Adrenal gland (tissue), 12 donors: ENCODE results near the gene APOB. TPM values are rescaled to one million over a fixed set of nuclear protein-coding genes. Genes with fewer than 3 reads are reported as not detected.

Experiments
- DNase-seq, 7 donors: peaks; one replicate each; pipeline ENCODE4 v3.0.0-alpha.2; 2019 to 2020
- H3K27ac ChIP-seq, 5 donors: fragments of 200-600 bp; sonication (generic) in 4 of 5; 1 replicate in 3 of 5; 2 replicates in 2 of 5; pipeline versions ENCODE4 v1.5.1 to v1.8.0; 2016 to 2020; ENCODE audit warnings: mild to moderate bottlenecking in 1 of 5
- H3K27me3 ChIP-seq: fragments of 200-600 bp; 2 replicates; pipeline ENCODE4 v1.8.0; 2021
- H3K36me3 ChIP-seq, 2 donors: fragments of 200-600 bp; replicated peaks in 1 of 2; 1 replicate in 1 of 2; 2 replicates in 1 of 2; pipeline versions ENCODE4 v1.5.1 to v1.8.0; 2018 to 2022
- H3K4me1 ChIP-seq, 2 donors: fragments of 200-600 bp; replicated peaks in 1 of 2; 1 replicate in 1 of 2; 2 replicates in 1 of 2; pipeline versions ENCODE4 v1.5.1 to v1.8.0; 2018 to 2021
- H3K4me3 ChIP-seq, 4 donors: fragments of 200-600 bp; sonication (generic) in 3 of 4; one replicate each; pipeline ENCODE4 v1.5.1; 2016 to 2018
- H3K9me3 ChIP-seq, 3 donors: fragments of 200-600 bp; sonication (generic) in 1 of 3; replicated peaks in 1 of 3; 1 replicate in 2 of 3; 2 replicates in 1 of 3; pipeline versions ENCODE4 v1.5.1 to v1.8.0; 2016 to 2021
- CTCF ChIP-seq, 6 experiments: fragments of 450-650 bp in 4 of 6; fragments of 200-600 bp in 2 of 6; sonication (generic) in 1 of 6; IDR thresholded peaks; 1 replicate in 5 of 6; 2 replicates in 1 of 6; pipeline versions ENCODE4 v1.5.1 to v1.8.0; 2016 to 2021; ENCODE audit warnings: antibody characterized with exemption in 6 of 6, mild to moderate bottlenecking in 2 of 6, moderate library complexity in 1 of 6
- POLR2A ChIP-seq, 2 donors: fragments of 450-650 bp; IDR thresholded peaks; one replicate each; pipeline ENCODE4 v1.6.1; 2017; ENCODE audit warnings: antibody characterized with exemption in 2 of 2, mild to moderate bottlenecking in 2 of 2, moderate library complexity in 1 of 2
- whole genome bisulfite sequencing, 4 donors: extraction: QIAGEN DNeasy Blood & Tissue Kit in 2 of 4; methylation state at CpG; one replicate each; pipeline versions ENCODE4 v1.1.5 to v1.1.7; 2013 to 2017; 5-methylcytosine and 5-hydroxymethylcytosine counted together
- intact Hi-C, 2 donors: fragments of 100-400 bp; cut with DNase I; formaldehyde crosslinking; loops; one replicate each; pipeline versions ENCODE4 v1.14.1 to v1.15.0; 2022 to 2023
- polyA plus RNA-seq, 3 donors: library from polyadenylated mRNA; stranded (reverse); fragments of 200-250 nt in 2 of 3; fragments of 350-450 nt in 1 of 3; fragmentation: Illumina TruSeq in 1 of 3; extraction: RNeasy Lipid Tissue Mini Kit (QIAGEN cat#74804) in 1 of 3; gene quantifications; one replicate each; pipeline ENCODE4 v1.2.3, GENCODE V29; 2013 to 2014
- total RNA-seq, 9 donors: library from RNA; depleted of rRNA in 4 of 9; stranded (reverse); fragments of >200 nt in 4 of 9; fragments of 120-200 nt in 1 of 9; fragmentation: NEBNext Ultra II Directional in 1 of 9; extraction: Animal tissue kit (Norgen Biotek cat#: 25700) in 1 of 9; gene quantifications; one replicate each; pipeline versions ENCODE4 v1.1.0 to v1.2.4, GENCODE V29; 2013 to 2023
- donor health status: healthy with polysubstance abuse.
- donor health status: Bipolar disorder and iron deficiency.
- donor health status: DM: yes; HTN: yes; CAD: no.
- donor health status: DM: no; HTN: no; CAD: no.
- donor health status: DM: no; HTN: no; CAD: no.
- donor health status: DM: yes; HTN: yes; CAD: no.

The APOB gene
- total and polyA plus RNA-seq, 12 donors = under 0.01 to 1.9 (median 0.16) TPM; not detected in 1

- intact Hi-C loops = no loop called here
- Histone ChIP-seq H3K9me3 (no peaks in the 10 kb centered on the region), H3K4me3 (no peak overlapping the region), H3K4me1 (no peaks in the 10 kb centered on the region), H3K27ac (no peak overlapping the region), H3K36me3 (no peaks in the 10 kb centered on the region), H3K27me3 (peaks cover 6% of the 10 kb centered on the region)
- DNase-seq = no peak
- 76 to 88% (median 84%) methylated on average over 8 to 9 of the region's 9 CpGs for WGBS, 4 donors
- TF ChIP-seq POLR2A (IDR thresholded peaks at IDR 0.05) (no peak), CTCF (IDR thresholded peaks at IDR 0.05) (no peak)
Observed at GRCh38 chr2:21005700-21006422, 38.0 kb downstream of the APOB start.

DNA sequence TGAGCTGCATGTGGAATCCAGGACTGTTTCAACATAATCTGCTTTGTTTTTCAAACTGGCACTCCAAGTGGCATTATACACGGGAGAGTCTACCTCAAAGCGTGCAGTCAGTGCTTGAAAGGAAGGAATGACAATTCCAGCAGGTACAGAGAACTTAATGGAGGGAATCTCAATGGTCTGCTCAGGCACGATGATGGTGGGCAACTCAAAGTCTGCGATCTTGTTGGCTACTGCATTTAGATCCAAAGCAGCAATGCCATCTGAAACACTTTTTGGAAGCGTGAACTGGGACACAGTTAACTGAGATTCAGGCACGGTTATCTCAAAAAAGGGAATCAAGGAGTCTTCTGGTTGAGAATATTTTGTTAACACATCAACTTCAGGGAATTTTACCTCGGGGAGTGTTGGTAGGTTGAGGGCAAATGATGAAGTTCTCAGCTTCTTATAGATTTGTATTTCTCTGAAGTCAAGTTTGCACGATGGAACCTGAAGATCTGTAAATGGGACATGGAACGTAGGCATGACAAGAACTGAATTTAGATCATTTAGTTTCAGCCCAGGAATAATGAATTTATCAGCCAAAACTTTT, 38.7 kb downstream of the APOB start:
- intact Hi-C loops = no loop called here
- WGBS, 4 donors = 75 to 84% (median 80%) methylated on average over 9 of the region's 9 CpGs

DNA sequence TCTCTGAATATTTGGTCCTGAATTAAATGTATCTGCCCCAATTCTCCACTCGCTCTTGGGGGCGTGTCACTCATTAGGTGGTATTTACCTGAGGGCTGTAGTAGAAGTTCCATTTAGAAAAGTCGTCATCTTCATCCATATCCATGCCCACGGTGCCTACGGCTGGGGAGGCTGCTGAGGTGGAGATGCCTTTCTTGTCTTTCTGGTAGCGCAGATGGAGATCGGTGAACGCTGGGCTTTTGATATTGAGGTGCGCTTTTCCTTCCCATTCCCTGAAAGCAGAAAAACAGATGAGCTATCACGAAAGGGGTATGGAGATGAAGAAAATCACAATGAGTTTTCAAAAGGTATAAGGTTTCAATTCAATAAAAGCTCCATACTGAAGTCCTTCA, 39.7 kb downstream of the APOB start:
- intact Hi-C loops = no loop called here
- no peaks in the 10 kb centered on the region for H3K9me3 ChIP-seq
- DNase-seq = no peak
- H3K27ac ChIP-seq = no peak overlapping the region
- peaks cover 6% of the 10 kb centered on the region for H3K27me3 ChIP-seq
- no peak for TF ChIP-seq POLR2A (IDR thresholded peaks at IDR 0.05)
- no peak for TF ChIP-seq CTCF (IDR thresholded peaks at IDR 0.05)
- no peaks in the 10 kb centered on the region for H3K36me3 ChIP-seq
- WGBS, 4 donors = 85 to 89% (median 87%) methylated on average over 10 of the region's 10 CpGs
- H3K4me3 ChIP-seq = no peak overlapping the region
- no peaks in the 10 kb centered on the region for H3K4me1 ChIP-seq

More for the DNA sequence above, 38.7 kb downstream of the APOB start:
- Histone ChIP-seq H3K27ac (no peak overlapping the region), H3K9me3 (no peaks in the 10 kb centered on the region), H3K36me3 (no peaks in the 10 kb centered on the region), H3K4me1 (no peaks in the 10 kb centered on the region), H3K4me3 (no peak overlapping the region), H3K27me3 (peaks cover 6% of the 10 kb centered on the region)
- no peak for DNase-seq
- TF ChIP-seq CTCF (IDR thresholded peaks at IDR 0.05) = no peak
- TF ChIP-seq POLR2A (IDR thresholded peaks at IDR 0.05) = no peak

DNA sequence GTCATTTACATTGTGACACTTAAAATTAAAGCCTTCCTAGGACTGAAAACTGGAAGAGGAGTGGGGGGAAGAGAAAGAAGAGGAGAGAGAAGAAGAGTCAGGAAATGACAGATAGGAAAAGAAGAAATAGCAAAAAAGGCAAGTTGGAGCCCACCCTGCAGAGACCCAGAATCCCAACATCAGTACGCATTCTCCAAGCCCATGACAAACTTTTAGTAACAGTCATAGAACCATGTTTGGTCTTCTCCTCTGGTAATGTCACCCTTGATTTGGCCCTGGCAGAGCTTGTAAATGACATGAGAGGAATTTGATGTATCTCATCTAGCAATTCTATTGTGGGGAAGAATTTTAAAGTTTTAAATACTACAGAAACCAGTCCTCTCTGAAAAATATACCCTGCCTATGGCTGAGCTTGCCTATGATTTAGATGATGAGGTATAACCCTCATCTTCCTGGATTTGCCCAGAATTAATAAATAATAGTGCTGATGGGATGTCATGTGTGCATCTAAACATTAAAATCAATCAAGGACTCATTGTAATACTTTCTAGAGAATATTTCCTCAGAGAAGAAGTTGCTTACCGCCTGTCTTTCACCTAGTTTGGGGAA, 40.2 kb downstream of the APOB start:
- H3K9me3 ChIP-seq = no peaks in the 10 kb centered on the region
- no peaks in the 10 kb centered on the region for H3K4me1 ChIP-seq
- TF ChIP-seq POLR2A (IDR thresholded peaks at IDR 0.05) = no peak
- TF ChIP-seq CTCF (IDR thresholded peaks at IDR 0.05) = no peak
- no peak for DNase-seq
- H3K27ac ChIP-seq = no peak overlapping the region
- H3K36me3 ChIP-seq = no peaks in the 10 kb centered on the region
- peaks cover 6% of the 10 kb centered on the region for H3K27me3 ChIP-seq
- intact Hi-C loops = no loop called here
- H3K4me3 ChIP-seq = no peak overlapping the region
- 87 to 93% (median 91%) methylated on average over 2 of the region's 2 CpGs for WGBS, 4 donors
